ENCODE measurements around the gene PGA5. TPM values are rescaled to one million over a fixed set of nuclear protein-coding genes. Genes with fewer than 3 reads are reported as not detected.

The PGA5 gene
- total and polyA plus RNA-seq, 9 of the 15 experiments (the other 6 are each of a cell fraction or from before 2014, with no cell fraction given): not detected

- TF ChIP-seq ZBTB49 (CRISPR knock-in tag; IDR thresholded peaks at IDR 0.05; ENCODE audit: borderline replicate concordance) (no peak), ZNF224 (CRISPR knock-in tag; IDR thresholded peaks at IDR 0.05) (no peak), ATF1 (CRISPR knock-in tag; IDR thresholded peaks at IDR 0.05) (no peak), ATF1 (tag; IDR thresholded peaks at IDR 0.05) (no peak), ZNF79 (CRISPR knock-in tag; IDR thresholded peaks at IDR 0.05; ENCODE audit: low read depth) (no peak), IRF1 (CRISPR knock-in tag; IDR thresholded peaks at IDR 0.05; ENCODE audit: borderline replicate concordance) (no peak)
- TF ChIP-seq, protein P1, sequence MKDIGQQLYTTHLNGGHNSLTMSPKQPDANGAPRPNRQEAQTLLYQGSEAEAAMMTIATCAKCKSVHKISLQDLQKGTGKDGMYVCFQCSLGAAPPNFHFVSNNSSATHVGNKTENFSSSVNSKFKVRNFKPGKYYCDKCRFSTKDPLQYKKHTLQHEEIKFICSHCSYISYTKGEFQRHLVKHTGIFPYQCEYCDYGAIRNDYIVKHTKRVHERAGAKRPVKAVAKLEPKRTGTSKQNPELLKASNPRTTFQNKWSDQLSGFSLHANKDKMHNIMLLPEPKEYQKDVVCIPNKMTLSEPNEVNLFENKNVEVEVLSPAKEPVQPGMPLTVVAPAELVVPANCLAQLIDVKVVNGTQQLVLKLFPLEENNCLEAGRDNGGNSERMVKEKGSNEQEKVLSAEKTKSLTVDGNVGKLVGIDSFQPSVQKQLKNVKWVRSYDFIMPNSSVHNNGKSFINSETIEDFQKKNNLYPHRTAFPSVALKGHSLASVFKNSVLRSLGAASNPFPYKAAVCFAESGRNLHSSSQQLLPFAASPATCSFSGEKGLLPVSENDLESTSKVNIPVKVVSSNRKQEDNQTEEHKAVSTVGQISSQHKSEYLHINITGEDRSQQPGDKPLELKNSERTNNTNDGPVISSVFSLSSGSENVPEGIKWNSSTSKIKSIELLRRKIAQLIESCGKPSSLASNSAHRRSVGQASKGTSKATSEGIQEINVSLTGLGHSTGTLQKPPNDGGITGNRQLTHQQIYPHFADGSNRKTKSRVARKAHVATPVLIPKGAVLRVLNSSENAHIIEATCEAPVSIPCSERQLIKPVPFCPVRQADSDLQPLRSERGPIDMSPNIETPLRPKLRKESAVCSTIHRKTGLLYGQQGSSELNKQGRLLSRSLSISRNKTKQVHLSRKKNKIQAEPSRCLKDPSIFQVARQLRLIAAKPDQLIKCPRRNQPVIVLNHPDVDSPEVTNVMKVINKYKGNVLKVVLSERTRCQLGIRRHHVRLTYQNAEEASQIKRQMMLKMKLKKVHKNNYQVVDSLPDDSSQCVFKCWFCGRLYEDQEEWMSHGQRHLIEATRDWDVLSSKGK (CRISPR knock-in tag; IDR thresholded peaks at IDR 0.05): no peak
- TF ChIP-seq, protein P2, sequence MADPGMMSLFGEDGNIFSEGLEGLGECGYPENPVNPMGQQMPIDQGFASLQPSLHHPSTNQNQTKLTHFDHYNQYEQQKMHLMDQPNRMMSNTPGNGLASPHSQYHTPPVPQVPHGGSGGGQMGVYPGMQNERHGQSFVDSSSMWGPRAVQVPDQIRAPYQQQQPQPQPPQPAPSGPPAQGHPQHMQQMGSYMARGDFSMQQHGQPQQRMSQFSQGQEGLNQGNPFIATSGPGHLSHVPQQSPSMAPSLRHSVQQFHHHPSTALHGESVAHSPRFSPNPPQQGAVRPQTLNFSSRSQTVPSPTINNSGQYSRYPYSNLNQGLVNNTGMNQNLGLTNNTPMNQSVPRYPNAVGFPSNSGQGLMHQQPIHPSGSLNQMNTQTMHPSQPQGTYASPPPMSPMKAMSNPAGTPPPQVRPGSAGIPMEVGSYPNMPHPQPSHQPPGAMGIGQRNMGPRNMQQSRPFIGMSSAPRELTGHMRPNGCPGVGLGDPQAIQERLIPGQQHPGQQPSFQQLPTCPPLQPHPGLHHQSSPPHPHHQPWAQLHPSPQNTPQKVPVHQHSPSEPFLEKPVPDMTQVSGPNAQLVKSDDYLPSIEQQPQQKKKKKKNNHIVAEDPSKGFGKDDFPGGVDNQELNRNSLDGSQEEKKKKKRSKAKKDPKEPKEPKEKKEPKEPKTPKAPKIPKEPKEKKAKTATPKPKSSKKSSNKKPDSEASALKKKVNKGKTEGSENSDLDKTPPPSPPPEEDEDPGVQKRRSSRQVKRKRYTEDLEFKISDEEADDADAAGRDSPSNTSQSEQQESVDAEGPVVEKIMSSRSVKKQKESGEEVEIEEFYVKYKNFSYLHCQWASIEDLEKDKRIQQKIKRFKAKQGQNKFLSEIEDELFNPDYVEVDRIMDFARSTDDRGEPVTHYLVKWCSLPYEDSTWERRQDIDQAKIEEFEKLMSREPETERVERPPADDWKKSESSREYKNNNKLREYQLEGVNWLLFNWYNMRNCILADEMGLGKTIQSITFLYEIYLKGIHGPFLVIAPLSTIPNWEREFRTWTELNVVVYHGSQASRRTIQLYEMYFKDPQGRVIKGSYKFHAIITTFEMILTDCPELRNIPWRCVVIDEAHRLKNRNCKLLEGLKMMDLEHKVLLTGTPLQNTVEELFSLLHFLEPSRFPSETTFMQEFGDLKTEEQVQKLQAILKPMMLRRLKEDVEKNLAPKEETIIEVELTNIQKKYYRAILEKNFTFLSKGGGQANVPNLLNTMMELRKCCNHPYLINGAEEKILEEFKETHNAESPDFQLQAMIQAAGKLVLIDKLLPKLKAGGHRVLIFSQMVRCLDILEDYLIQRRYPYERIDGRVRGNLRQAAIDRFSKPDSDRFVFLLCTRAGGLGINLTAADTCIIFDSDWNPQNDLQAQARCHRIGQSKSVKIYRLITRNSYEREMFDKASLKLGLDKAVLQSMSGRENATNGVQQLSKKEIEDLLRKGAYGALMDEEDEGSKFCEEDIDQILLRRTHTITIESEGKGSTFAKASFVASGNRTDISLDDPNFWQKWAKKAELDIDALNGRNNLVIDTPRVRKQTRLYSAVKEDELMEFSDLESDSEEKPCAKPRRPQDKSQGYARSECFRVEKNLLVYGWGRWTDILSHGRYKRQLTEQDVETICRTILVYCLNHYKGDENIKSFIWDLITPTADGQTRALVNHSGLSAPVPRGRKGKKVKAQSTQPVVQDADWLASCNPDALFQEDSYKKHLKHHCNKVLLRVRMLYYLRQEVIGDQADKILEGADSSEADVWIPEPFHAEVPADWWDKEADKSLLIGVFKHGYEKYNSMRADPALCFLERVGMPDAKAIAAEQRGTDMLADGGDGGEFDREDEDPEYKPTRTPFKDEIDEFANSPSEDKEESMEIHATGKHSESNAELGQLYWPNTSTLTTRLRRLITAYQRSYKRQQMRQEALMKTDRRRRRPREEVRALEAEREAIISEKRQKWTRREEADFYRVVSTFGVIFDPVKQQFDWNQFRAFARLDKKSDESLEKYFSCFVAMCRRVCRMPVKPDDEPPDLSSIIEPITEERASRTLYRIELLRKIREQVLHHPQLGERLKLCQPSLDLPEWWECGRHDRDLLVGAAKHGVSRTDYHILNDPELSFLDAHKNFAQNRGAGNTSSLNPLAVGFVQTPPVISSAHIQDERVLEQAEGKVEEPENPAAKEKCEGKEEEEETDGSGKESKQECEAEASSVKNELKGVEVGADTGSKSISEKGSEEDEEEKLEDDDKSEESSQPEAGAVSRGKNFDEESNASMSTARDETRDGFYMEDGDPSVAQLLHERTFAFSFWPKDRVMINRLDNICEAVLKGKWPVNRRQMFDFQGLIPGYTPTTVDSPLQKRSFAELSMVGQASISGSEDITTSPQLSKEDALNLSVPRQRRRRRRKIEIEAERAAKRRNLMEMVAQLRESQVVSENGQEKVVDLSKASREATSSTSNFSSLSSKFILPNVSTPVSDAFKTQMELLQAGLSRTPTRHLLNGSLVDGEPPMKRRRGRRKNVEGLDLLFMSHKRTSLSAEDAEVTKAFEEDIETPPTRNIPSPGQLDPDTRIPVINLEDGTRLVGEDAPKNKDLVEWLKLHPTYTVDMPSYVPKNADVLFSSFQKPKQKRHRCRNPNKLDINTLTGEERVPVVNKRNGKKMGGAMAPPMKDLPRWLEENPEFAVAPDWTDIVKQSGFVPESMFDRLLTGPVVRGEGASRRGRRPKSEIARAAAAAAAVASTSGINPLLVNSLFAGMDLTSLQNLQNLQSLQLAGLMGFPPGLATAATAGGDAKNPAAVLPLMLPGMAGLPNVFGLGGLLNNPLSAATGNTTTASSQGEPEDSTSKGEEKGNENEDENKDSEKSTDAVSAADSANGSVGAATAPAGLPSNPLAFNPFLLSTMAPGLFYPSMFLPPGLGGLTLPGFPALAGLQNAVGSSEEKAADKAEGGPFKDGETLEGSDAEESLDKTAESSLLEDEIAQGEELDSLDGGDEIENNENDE (IDR thresholded peaks at IDR 0.05; ENCODE audit: low read depth, low read length): no peak
Measured at GRCh38 chr11:61254403-61255025, 13.5 kb downstream of the PGA5 start (continued).

Data from K562 (cell line).